HepG2 (cell line): ENCODE measurements around the gene CD180. TPM values are rescaled to one million over a fixed set of nuclear protein-coding genes. Genes with fewer than 3 reads are reported as not detected.

ENCODE experiments used
- AGO1 ChIP-seq: fragments of 200-400 bp; formaldehyde crosslinking; IDR thresholded peaks from 2 replicates; pipeline ENCODE4 v1.6.1; 2017; ENCODE audit warnings: mild to moderate bottlenecking, low read depth, low read length, moderate library complexity; ENCODE audit not compliant: poor library complexity, severe bottlenecking
- ATF2 ChIP-seq: sonication (generic); formaldehyde crosslinking; IDR thresholded peaks from 2 replicates; pipeline ENCODE4 v1.4.0; 2020; ENCODE audit warnings: missing genetic modification reagents
- FOXO1 ChIP-seq: sonication (generic); formaldehyde crosslinking; IDR thresholded peaks from 2 replicates; pipeline ENCODE4 v1.4.0; 2020; ENCODE audit warnings: missing genetic modification reagents
- FOXP1 ChIP-seq, 2 experiments: fragments of 450-650 bp in 1 of 2; IDR thresholded peaks; 2 replicates each; pipeline ENCODE4 v1.6.1; 2017 to 2018; ENCODE audit warnings: antibody characterized with exemption in 1 of 2
- GPN1 ChIP-seq: sonication (generic); formaldehyde crosslinking; IDR thresholded peaks from 2 replicates; pipeline ENCODE4 v1.5.1; 2020; ENCODE audit warnings: missing genetic modification reagents, borderline replicate concordance
- HCFC1 ChIP-seq: fragments of 150-350 bp; IDR thresholded peaks from 2 replicates; pipeline ENCODE4 v1.6.1; 2014; ENCODE audit warnings: low read depth, low read length
- HOMEZ ChIP-seq: IDR thresholded peaks from 2 replicates; pipeline ENCODE4 v1.6.1; 2016; ENCODE audit warnings: low read depth
- IKZF1 ChIP-seq: fragments of 450-650 bp; IDR thresholded peaks from 2 replicates; pipeline ENCODE4 v1.7.1; 2016
- LCORL ChIP-seq, 2 experiments: fragments of 450-650 bp in 1 of 2; sonication (generic) in 1 of 2; formaldehyde crosslinking in 1 of 2; IDR thresholded peaks; 2 replicates each; pipeline versions ENCODE4 v1.5.0 to v1.6.1; 2017 to 2020; ENCODE audit warnings: antibody characterized with exemption in 1 of 2, missing genetic modification reagents in 1 of 2
- PHF20 ChIP-seq: sonication (generic); formaldehyde crosslinking; IDR thresholded peaks from 2 replicates; pipeline ENCODE4 v1.5.0; 2020; ENCODE audit warnings: mild to moderate bottlenecking, missing genetic modification reagents
- PHF21A ChIP-seq: sonication (generic); formaldehyde crosslinking; IDR thresholded peaks from 2 replicates; pipeline ENCODE4 v1.5.0; 2020; ENCODE audit warnings: mild to moderate bottlenecking, missing genetic modification reagents
- RELA ChIP-seq: sonication (generic); formaldehyde crosslinking; IDR thresholded peaks from 2 replicates; pipeline ENCODE4 v1.4.0; 2020; ENCODE audit warnings: missing genetic modification reagents
- SP140L ChIP-seq: sonication (generic); formaldehyde crosslinking; IDR thresholded peaks from 2 replicates; pipeline ENCODE4 v1.4.0; 2020; ENCODE audit warnings: missing genetic modification reagents, borderline replicate concordance
- TBL1XR1 ChIP-seq: fragments of 150-350 bp; IDR thresholded peaks from 2 replicates; pipeline ENCODE4 v1.6.1; 2014; ENCODE audit warnings: borderline replicate concordance, low read length; ENCODE audit not compliant: partially characterized antibody
- THAP11 ChIP-seq: IDR thresholded peaks from 2 replicates; pipeline ENCODE4 v1.6.1; 2016; ENCODE audit warnings: missing biosample characterization, missing genetic modification reagents
- ZBTB42 ChIP-seq: sonication (generic); formaldehyde crosslinking; IDR thresholded peaks from 2 replicates; pipeline ENCODE4 v1.5.0; 2020; ENCODE audit warnings: mild to moderate bottlenecking, missing genetic modification reagents
- ZHX1 ChIP-seq: sonication (generic); formaldehyde crosslinking; IDR thresholded peaks from 2 replicates; pipeline ENCODE4 v1.8.1; 2022; ENCODE audit warnings: low read depth, mild to moderate bottlenecking, missing genetic modification reagents
- ZNF264 ChIP-seq: sonication (generic); formaldehyde crosslinking; IDR thresholded peaks from 2 replicates; pipeline ENCODE4 v1.4.0; 2020; ENCODE audit warnings: missing genetic modification reagents
- ZNF503 ChIP-seq: sonication (generic); formaldehyde crosslinking; IDR thresholded peaks from 2 replicates; pipeline ENCODE4 v1.4.0; 2020; ENCODE audit warnings: missing genetic modification reagents
- ZNF629 ChIP-seq: sonication (generic); formaldehyde crosslinking; conservative IDR thresholded peaks from 2 replicates; pipeline ENCODE4 v1.5.0; 2020; ENCODE audit warnings: missing genetic modification reagents
- ZNF780A ChIP-seq: sonication (generic); formaldehyde crosslinking; IDR thresholded peaks from 2 replicates; pipeline ENCODE4 v1.8.0; 2022; ENCODE audit warnings: mild to moderate bottlenecking, missing genetic modification reagents, moderate library complexity
- ZNF790 ChIP-seq: sonication (generic); formaldehyde crosslinking; IDR thresholded peaks from 2 replicates; pipeline ENCODE4 v1.8.0; 2022; ENCODE audit warnings: missing genetic modification reagents, mild to moderate bottlenecking, borderline replicate concordance
- ZNF878 ChIP-seq: sonication (generic); formaldehyde crosslinking; IDR thresholded peaks from 2 replicates; pipeline ENCODE4 v1.8.1; 2023; ENCODE audit warnings: mild to moderate bottlenecking, missing genetic modification reagents, moderate library complexity
- ZNF891 ChIP-seq: sonication (generic); formaldehyde crosslinking; IDR thresholded peaks from 2 replicates; pipeline ENCODE4 v1.5.0; 2020; ENCODE audit warnings: mild to moderate bottlenecking, missing genetic modification reagents
- polyA plus RNA-seq, 8 experiments: library from polyadenylated mRNA; depleted of rRNA in 3 of 8; stranded (reverse) in 7 of 8; unstranded in 1 of 8; fragments of >200 nt; fragmentation: Illumina TruSeq in 4 of 8; extraction: Trizol in 4 of 8; gene quantifications; 2 replicates each; pipeline versions ENCODE4 v1.2.1 to v1.2.3, GENCODE V29; 2011 to 2016; ENCODE audit warnings: low read depth in 4 of 8, missing spikeins in 1 of 8, mixed read lengths in 1 of 8; ENCODE audit not compliant: insufficient read depth in 1 of 8
- total RNA-seq, 5 experiments: library from RNA; depleted of rRNA; stranded (reverse); fragments of >200 nt; fragmentation: Illumina TruSeq; extraction: Trizol; gene quantifications; 2 replicates each; pipeline ENCODE4 v1.2.3, GENCODE V29; 2016; ENCODE audit warnings: low read depth in 1 of 5

CD180 gene
- total and polyA plus RNA-seq, 2 of the 13 experiments (the other 11 are each of a cell fraction or from before 2014, with no cell fraction given) = not detected

GRCh38 chr5:67144183-67144639, 52.4 kb downstream of the CD180 start (continued):
- TF ChIP-seq HOMEZ (CRISPR knock-in tag) (0 out of 2 replicates have a peak, but pooled peaks have one; percentile 40), TBL1XR1 (peak; percentile 55), ZHX1 (CRISPR knock-in tag) (0 out of 2 replicates have a peak, but pooled peaks have one; percentile 32), ZNF878 (CRISPR knock-in tag) (no peak), ZNF780A (CRISPR knock-in tag) (no peak), THAP11 (CRISPR knock-in tag) (peak; percentile 59; the same call in 1 of the 2 replicates), ZNF503 (CRISPR knock-in tag) (peak; percentile 26; the same call in 1 of the 2 replicates), ZNF264 (CRISPR knock-in tag) (peak; percentile 60; the same call in 1 of the 2 replicates), ZBTB42 (CRISPR knock-in tag) (no peak), ZNF790 (no peak), FOXP1 (IDR thresholded peaks at IDR 0.05) (peak; percentile 66; the same call in 1 of the 2 replicates), FOXP1 (CRISPR knock-in tag; IDR thresholded peaks at IDR 0.05) (peak; percentile 75), GPN1 (CRISPR knock-in tag) (no peak), ATF2 (0 out of 2 replicates have a peak, but pooled peaks have one; percentile 33), SP140L (no peak), AGO1 (no peak), ZNF629 (0 out of 2 replicates have a peak, but pooled peaks have one; percentile 29), LCORL (IDR thresholded peaks at IDR 0.05) (no peak), LCORL (CRISPR knock-in tag; IDR thresholded peaks at IDR 0.05) (peak; percentile 54; the same call in 1 of the 2 replicates), PHF20 (CRISPR knock-in tag) (no peak), ZNF891 (CRISPR knock-in tag) (no peak), HCFC1 (no peak), FOXO1 (CRISPR knock-in tag) (peak; percentile 67; the same call in 1 of the 2 replicates), PHF21A (CRISPR knock-in tag) (peak; percentile 75; the same call in 1 of the 2 replicates), RELA (CRISPR knock-in tag) (no peak), IKZF1 (no peak)
